Activated CD4-positive, alpha-beta T cell treated with anti-CD3 and anti-CD28 coated beads, Interleukin-2, amount 10 ng/mL, durations not matched to agents 7 days and 5 days (primary cell): ENCODE measurements around the gene ITIH1. TPM values are rescaled to one million over a fixed set of nuclear protein-coding genes. Genes with fewer than 3 reads are reported as not detected.
A peak's percentile ranks its signal among the peaks of the same experiment; 100 is the strongest.

ENCODE experiments used
- CTCF ChIA-PET: fragments of 350-600 bp; sonication (Branson Sonifier 250); formaldehyde crosslinking; loops from one replicate; lab custom pipeline; 2021; ENCODE audit warnings: antibody characterized with exemption; lab: Charles Lee
- POLR2A ChIA-PET: fragments of 350-600 bp; sonication (Branson Sonifier 250); formaldehyde crosslinking; loops from one replicate; lab custom pipeline; 2021; ENCODE audit warnings: antibody characterized with exemption; lab: Charles Lee
- DNase-seq: peaks from one replicate; pipeline ENCODE4 v3.0.0-alpha.2; 2020
- H3K27ac Mint-ChIP-seq: one replicate; pipeline ENCODE4 v1.8.0; 2021; ENCODE audit warnings: mild to moderate bottlenecking, moderate library complexity, mixed read lengths
- H3K27me3 Mint-ChIP-seq: one replicate; pipeline ENCODE4 v1.8.0; 2021; ENCODE audit warnings: mixed read lengths
- H3K36me3 Mint-ChIP-seq: one replicate; pipeline ENCODE4 v1.8.0; 2021; ENCODE audit warnings: low read depth, mixed read lengths
- H3K4me1 Mint-ChIP-seq: one replicate; pipeline ENCODE4 v1.8.0; 2021; ENCODE audit warnings: mixed read lengths
- H3K4me3 Mint-ChIP-seq: one replicate; pipeline ENCODE4 v1.8.0; 2021; ENCODE audit warnings: mild to moderate bottlenecking, moderate library complexity, mixed read lengths
- H3K9me3 Mint-ChIP-seq: one replicate; pipeline ENCODE4 v1.8.0; 2021; ENCODE audit warnings: mixed read lengths
- total RNA-seq, 2 experiments: library from RNA; stranded (reverse); gene quantifications; one replicate each; pipeline ENCODE4 v1.2.3, GENCODE V29; 2021

The ITIH1 gene
- total RNA-seq, 2 experiments from 2014 or later: not detected

GRCh38 chr3:52795298-52795900 is 18.0 kb downstream of the ITIH1 start:
- no peaks in the 10 kb centered on the region for H3K4me1 Mint-ChIP-seq
- H3K36me3 Mint-ChIP-seq: no peaks in the 10 kb centered on the region
- H3K27ac Mint-ChIP-seq: no peak overlapping the region
- ChIA-PET CTCF (no interaction called here), POLR2A (no interaction called here)
- no peak overlapping the region for H3K4me3 Mint-ChIP-seq
- no peaks in the 10 kb centered on the region for H3K9me3 Mint-ChIP-seq
- no peaks in the 10 kb centered on the region for H3K27me3 Mint-ChIP-seq
- DNase-seq: no peak

GRCh38 chr3:52796411-52796810 is 19.0 kb downstream of the ITIH1 start:
- POLR2A ChIA-PET: no interaction called here
- CTCF ChIA-PET: interaction anchor here (1.3 kb wide), 1 partner anchor 22 kb away, joined by 3 read pairs; no protein-coding TSS in a partner anchor
- H3K4me1 Mint-ChIP-seq: no peaks in the 10 kb centered on the region
- DNase-seq: no peak
- H3K27me3 Mint-ChIP-seq: no peaks in the 10 kb centered on the region
- no peak overlapping the region for H3K27ac Mint-ChIP-seq
- H3K9me3 Mint-ChIP-seq: no peaks in the 10 kb centered on the region
- no peak overlapping the region for H3K4me3 Mint-ChIP-seq
- H3K36me3 Mint-ChIP-seq: no peaks in the 10 kb centered on the region

- H3K4me3 Mint-ChIP-seq: no peak overlapping the region
- POLR2A ChIA-PET: no interaction called here
- H3K9me3 Mint-ChIP-seq: no peaks in the 10 kb centered on the region
- H3K36me3 Mint-ChIP-seq: no peaks in the 10 kb centered on the region
- H3K27ac Mint-ChIP-seq: no peak overlapping the region
- no peaks in the 10 kb centered on the region for H3K27me3 Mint-ChIP-seq
- H3K4me1 Mint-ChIP-seq: no peaks in the 10 kb centered on the region
- DNase-seq: no peak
- CTCF ChIA-PET: interaction anchor here (0.6 to 1.7 kb wide), 5 partner anchors 10 to 84 kb away, joined by 3 to 7 read pairs (median 4); no protein-coding TSS in a partner anchor
Observed at GRCh38 chr3:52798376-52798977, 21.1 kb downstream of the ITIH1 start.

- H3K27ac Mint-ChIP-seq: no peak overlapping the region
- no peaks in the 10 kb centered on the region for H3K9me3 Mint-ChIP-seq
- ChIA-PET CTCF (interaction anchor here (0.6 to 1.7 kb wide), 6 partner anchors 10 to 353 kb away, joined by 3 to 7 read pairs (median 4); no protein-coding TSS in a partner anchor), POLR2A (no interaction called here)
- no peaks in the 10 kb centered on the region for H3K27me3 Mint-ChIP-seq
- DNase-seq: peak; percentile 24
- no peaks in the 10 kb centered on the region for H3K4me1 Mint-ChIP-seq
- no peak overlapping the region for H3K4me3 Mint-ChIP-seq
- no peaks in the 10 kb centered on the region for H3K36me3 Mint-ChIP-seq
Observed at GRCh38 chr3:52798978-52799476, 21.6 kb downstream of the ITIH1 start.

DNA sequence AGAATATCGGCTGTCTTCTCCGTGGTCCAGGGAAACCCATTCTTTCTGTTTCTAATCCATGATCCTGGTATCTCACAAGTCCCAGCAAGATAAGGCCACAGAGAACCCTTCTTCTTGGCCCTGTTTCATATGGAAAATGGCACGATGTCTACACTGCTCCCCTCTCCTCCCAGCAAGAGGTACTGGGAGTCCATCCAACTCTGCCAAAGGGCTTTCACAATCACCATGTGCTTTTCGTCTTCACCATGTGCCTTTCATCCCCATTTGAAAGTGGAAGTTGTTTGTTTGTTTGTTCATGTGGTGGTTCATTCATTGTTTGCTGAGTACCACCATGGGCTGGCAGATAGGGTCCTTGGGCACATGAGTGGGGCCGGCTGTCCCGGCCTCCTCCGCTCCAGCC is 22.7 kb downstream of the ITIH1 start:
- Mint-ChIP-seq H3K27ac (no peak overlapping the region), H3K36me3 (no peaks in the 10 kb centered on the region), H3K4me3 (no peak overlapping the region), H3K4me1 (no peaks in the 10 kb centered on the region), H3K9me3 (no peaks in the 10 kb centered on the region), H3K27me3 (no peaks in the 10 kb centered on the region)
- CTCF ChIA-PET: interaction anchor here (1.0 to 1.5 kb wide), 3 partner anchors 9 to 354 kb away, joined by 3 to 4 read pairs (median 3); no protein-coding TSS in a partner anchor
- no peak for DNase-seq
- POLR2A ChIA-PET: no interaction called here

- Mint-ChIP-seq H3K27me3 (no peaks in the 10 kb centered on the region), H3K9me3 (no peaks in the 10 kb centered on the region), H3K4me1 (peaks cover 2% of the 10 kb centered on the region), H3K36me3 (no peaks in the 10 kb centered on the region), H3K4me3 (no peak overlapping the region), H3K27ac (no peak overlapping the region)
- DNase-seq: no peak
- ChIA-PET CTCF (interaction anchor here (0.7 kb wide), 2 partner anchors 19 to 20 kb away, joined by 3 read pairs; no protein-coding TSS in a partner anchor), POLR2A (no interaction called here)
Observed at GRCh38 chr3:52801839-52802238, 24.4 kb downstream of the ITIH1 start.

DNA sequence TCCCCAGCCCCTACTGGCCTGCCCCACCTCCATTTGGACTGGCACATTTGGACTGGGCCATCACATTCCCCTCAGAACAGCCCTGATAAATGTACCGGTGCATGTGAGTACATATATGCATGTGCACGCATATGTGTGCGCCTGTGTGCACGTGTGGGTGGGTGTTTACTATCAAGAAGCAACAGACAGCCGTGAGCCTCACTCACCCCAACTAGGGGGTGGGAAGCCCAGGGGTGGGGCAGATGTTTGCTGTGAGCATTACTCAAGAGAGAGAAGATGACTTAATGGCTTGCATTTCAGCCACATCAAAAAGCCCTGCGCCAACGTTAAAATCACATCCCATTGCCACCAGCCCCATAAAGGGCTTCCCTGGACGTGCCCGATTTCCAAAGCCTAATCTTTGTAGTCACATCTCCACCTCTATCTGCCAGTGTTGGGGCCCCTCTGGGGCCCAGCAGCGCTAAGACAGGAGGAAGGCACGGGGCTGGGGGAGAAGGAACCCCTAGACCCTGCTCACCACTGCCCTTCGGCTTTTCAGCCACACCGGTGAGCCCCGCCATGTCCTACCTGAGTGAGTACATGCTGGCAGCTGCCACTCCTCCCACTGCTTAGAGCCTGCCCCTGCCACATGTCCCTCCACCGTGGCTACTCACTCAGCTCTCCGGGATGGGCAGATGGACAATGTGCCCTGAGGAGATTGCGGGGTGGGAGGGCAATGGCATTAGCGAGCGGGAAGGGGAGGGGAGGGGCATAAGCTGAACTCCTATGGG is 28.1 kb downstream of the ITIH1 start:
- H3K9me3 Mint-ChIP-seq: no peaks in the 10 kb centered on the region
- peaks cover 11% of the 10 kb centered on the region for H3K4me1 Mint-ChIP-seq
- no peak overlapping the region for H3K4me3 Mint-ChIP-seq
- H3K36me3 Mint-ChIP-seq: no peaks in the 10 kb centered on the region
- no peak for DNase-seq
- no peaks in the 10 kb centered on the region for H3K27me3 Mint-ChIP-seq
- no peak overlapping the region for H3K27ac Mint-ChIP-seq
- ChIA-PET CTCF (interaction anchor here (1.5 kb wide), 1 partner anchor 18 kb away, joined by 5 read pairs; no protein-coding TSS in a partner anchor), POLR2A (no interaction called here)

- POLR2A ChIA-PET: no interaction called here
- CTCF ChIA-PET: interaction anchor here (0.9 to 1.2 kb wide), 2 partner anchors 10 to 12 kb away, joined by 3 to 4 read pairs; no protein-coding TSS in a partner anchor
- no peaks in the 10 kb centered on the region for H3K27me3 Mint-ChIP-seq
Observed at GRCh38 chr3:52809149-52809548, 31.8 kb downstream of the ITIH1 start.

DNA sequence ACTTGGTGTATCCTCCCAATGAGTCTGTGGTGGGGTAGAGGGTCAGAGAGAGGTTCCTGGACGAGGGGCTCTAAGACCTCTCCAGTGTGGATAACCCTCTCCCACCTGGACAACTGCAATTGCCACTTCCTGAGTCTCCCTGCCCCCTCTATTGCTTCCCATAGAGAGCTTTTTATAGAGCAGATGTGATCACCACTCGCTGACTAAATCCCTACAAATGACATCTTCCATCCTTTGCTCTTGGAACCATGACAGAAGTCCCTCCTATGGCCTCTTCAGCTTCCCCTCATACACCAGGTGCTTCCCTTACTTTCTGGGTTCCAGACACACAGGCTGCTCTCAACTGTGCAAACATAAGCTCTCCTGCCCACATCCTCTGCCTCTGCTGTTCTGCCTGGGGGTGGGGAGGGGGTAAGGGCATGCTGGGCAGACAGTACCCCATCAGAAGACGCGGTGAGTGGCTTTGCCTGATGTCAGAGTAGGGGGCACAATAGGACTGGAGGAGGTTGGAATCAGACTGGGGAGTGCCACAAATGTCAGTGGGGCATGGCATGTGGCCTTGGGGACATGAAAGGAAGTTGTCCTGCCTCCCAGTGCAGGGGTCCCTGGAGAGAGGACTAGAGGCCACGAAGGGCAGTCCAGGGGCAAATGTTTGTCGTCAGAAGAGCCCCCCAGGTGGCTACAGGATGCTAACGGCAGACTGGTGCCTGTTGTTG is 32.4 kb downstream of the ITIH1 start:
- H3K27ac Mint-ChIP-seq: peak overlapping the region; percentile 37
- POLR2A ChIA-PET: no interaction called here
- CTCF ChIA-PET: no interaction called here
- no peak overlapping the region for H3K4me3 Mint-ChIP-seq
- no peaks in the 10 kb centered on the region for H3K27me3 Mint-ChIP-seq
- no peak for DNase-seq
- H3K9me3 Mint-ChIP-seq: no peaks in the 10 kb centered on the region
- peaks cover 11% of the 10 kb centered on the region for H3K4me1 Mint-ChIP-seq
- H3K36me3 Mint-ChIP-seq: no peaks in the 10 kb centered on the region

More at GRCh38 chr3:52809149-52809548, 31.8 kb downstream of the ITIH1 start:
- Mint-ChIP-seq H3K36me3 (no peaks in the 10 kb centered on the region), H3K27ac (no peak overlapping the region), H3K4me1 (peaks cover 11% of the 10 kb centered on the region), H3K9me3 (no peaks in the 10 kb centered on the region), H3K4me3 (no peak overlapping the region)
- no peak for DNase-seq

GRCh38 chr3:52810923-52811322 is 33.5 kb downstream of the ITIH1 start:
- peaks cover 8% of the 10 kb centered on the region for H3K4me1 Mint-ChIP-seq

DNA sequence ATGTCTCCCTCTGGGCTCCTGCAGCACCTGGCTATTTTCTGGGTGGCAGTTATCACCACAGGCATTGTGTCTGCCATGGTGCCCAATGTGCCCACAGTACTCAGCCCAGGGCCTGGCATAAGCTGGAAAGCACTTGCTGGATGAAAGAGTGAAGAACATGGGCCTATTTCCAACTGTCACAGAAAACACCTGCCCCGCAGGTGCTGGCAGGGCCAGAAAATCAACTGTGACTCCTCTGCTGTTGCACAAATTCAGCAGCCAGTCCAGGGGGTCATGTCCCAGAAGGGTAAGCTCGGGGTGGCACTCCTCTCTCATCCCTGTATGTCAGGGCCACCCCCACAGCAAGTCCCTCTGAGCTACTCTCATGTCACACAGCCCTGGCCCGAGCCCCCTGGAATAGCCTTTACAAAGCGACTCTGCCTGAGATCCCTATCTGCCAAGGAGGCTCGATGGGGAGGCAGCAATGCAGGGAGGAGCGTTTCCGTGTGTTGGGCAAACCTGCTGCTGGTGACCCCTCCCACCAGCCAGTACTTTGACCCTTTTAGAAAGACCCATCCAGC is 34.1 kb downstream of the ITIH1 start:
- ChIA-PET POLR2A (no interaction called here), CTCF (interaction anchor here (1.7 kb wide), 1 partner anchor 9 kb away, joined by 7 read pairs; no protein-coding TSS in a partner anchor)
- no peaks in the 10 kb centered on the region for H3K36me3 Mint-ChIP-seq
- H3K27ac Mint-ChIP-seq: no peak overlapping the region
- no peaks in the 10 kb centered on the region for H3K27me3 Mint-ChIP-seq
- no peak for DNase-seq
- H3K4me1 Mint-ChIP-seq: peaks cover 8% of the 10 kb centered on the region
- H3K9me3 Mint-ChIP-seq: no peaks in the 10 kb centered on the region
- no peak overlapping the region for H3K4me3 Mint-ChIP-seq

More at GRCh38 chr3:52810923-52811322, 33.5 kb downstream of the ITIH1 start:
- POLR2A ChIA-PET: no interaction called here
- DNase-seq: no peak
- no peaks in the 10 kb centered on the region for H3K36me3 Mint-ChIP-seq
- CTCF ChIA-PET: interaction anchor here (1.7 kb wide), 1 partner anchor 10 kb away, joined by 7 read pairs; no protein-coding TSS in a partner anchor
- no peaks in the 10 kb centered on the region for H3K9me3 Mint-ChIP-seq
- H3K4me3 Mint-ChIP-seq: no peak overlapping the region
- no peaks in the 10 kb centered on the region for H3K27me3 Mint-ChIP-seq
- no peak overlapping the region for H3K27ac Mint-ChIP-seq

GRCh38 chr3:52813810-52814209 is 36.4 kb downstream of the ITIH1 start:
- CTCF ChIA-PET: interaction anchor here (0.6 kb wide), 2 partner anchors 41 to 172 kb away, joined by 4 to 5 read pairs; no protein-coding TSS in a partner anchor

More at GRCh38 chr3:52813810-52814209, 36.4 kb downstream of the ITIH1 start:
- H3K9me3 Mint-ChIP-seq: no peaks in the 10 kb centered on the region
- no peak overlapping the region for H3K4me3 Mint-ChIP-seq
- no peak overlapping the region for H3K27ac Mint-ChIP-seq
- H3K27me3 Mint-ChIP-seq: no peaks in the 10 kb centered on the region
- H3K36me3 Mint-ChIP-seq: no peaks in the 10 kb centered on the region
- peaks cover 8% of the 10 kb centered on the region for H3K4me1 Mint-ChIP-seq
- no peak for DNase-seq
- POLR2A ChIA-PET: no interaction called here
